A549 treated with Hydrocortisone at 1 μM for 4 hours (cell line): ENCODE measurements around the gene RUNDC3A. TPM values are rescaled to one million over a fixed set of nuclear protein-coding genes. Genes with fewer than 3 reads are reported as not detected.

Source experiments
- total RNA-seq: library from RNA; stranded (reverse); fragments of 200-300 nt; extraction: Qiagen RNA extraction; gene quantifications from 5 replicates; pipeline ENCODE4 v1.2.3, GENCODE V29; 2022

RUNDC3A gene
- 0.48 to 1.2 TPM (median 0.81 TPM) in 5 replicates for total RNA-seq

GRCh38 chr17:44308320-44308818 is at the start of gene RUNDC3A:
TSS of gene RUNDC3A (plus strand) at chr17:44308601. CDS start at chr17:44308833, 232 bp downstream.

GRCh38 chr17:44267818-44268490 is 40.4 kb upstream of the RUNDC3A start, which contains the start of gene SLC4A1:
TSS of gene SLC4A1 (minus strand) at chr17:44268135. CDS start at chr17:44262866, 5,269 bp downstream.

GRCh38 chr17:44324571-44325275 is 16.3 kb downstream of the RUNDC3A start, which contains the start of gene SLC25A39:
TSS of gene SLC25A39 (minus strand) at chr17:44324823. CDS start at chr17:44323562, 1,261 bp downstream.

GRCh38 chr17:44344939-44345453 is 36.6 kb downstream of the RUNDC3A start, which contains the start of gene GRN:
TSS of gene GRN (plus strand) at chr17:44345302. CDS start at chr17:44349165, 3,863 bp downstream.

GRCh38 chr17:44363613-44364159 is 55.3 kb downstream of the RUNDC3A start, which contains the start of gene FAM171A2:
TSS of gene FAM171A2 (minus strand) at chr17:44363853. CDS start at chr17:44363714, 139 bp downstream.

Other genes with a start within 250 kb of the RUNDC3A start
- 46.9 to 53.4 TPM (median 50.5 TPM) in 5 replicates for gene LSM12, start 241.9 kb upstream of the RUNDC3A start, total RNA-seq
- gene G6PC3, start 237.9 kb upstream of the RUNDC3A start, total RNA-seq: 121 to 161 TPM (median 158 TPM) in 5 replicates
- 13.1 to 15.3 TPM (median 15.1 TPM) in 5 replicates for gene HDAC5, start 185.0 kb upstream of the RUNDC3A start, total RNA-seq
- gene HROB, start 166.7 kb upstream of the RUNDC3A start, total RNA-seq: 9.7 to 11.4 TPM (median 10.5 TPM) in 5 replicates
- gene ASB16, start 137.9 kb upstream of the RUNDC3A start, total RNA-seq: 0.07 to 0.13 TPM (median 0.12 TPM) in 3 of 5 replicates, not detected in the others
- 40.1 to 44.4 TPM (median 41.7 TPM) in 5 replicates for gene TMUB2, start 121.6 kb upstream of the RUNDC3A start, total RNA-seq
- 60.4 to 70.2 TPM (median 65.6 TPM) in 5 replicates for gene ATXN7L3, start 108.7 kb upstream of the RUNDC3A start, total RNA-seq
- gene UBTF, start 88.9 kb upstream of the RUNDC3A start, total RNA-seq: 86.3 to 105 TPM (median 89.9 TPM) in 5 replicates
- not detected in 5 replicates for gene SLC4A1, start 40.5 kb upstream of the RUNDC3A start, total RNA-seq
- gene SLC25A39, start 16.2 kb downstream of the RUNDC3A start, total RNA-seq: 156 to 206 TPM (median 192 TPM) in 5 replicates
- 211 to 248 TPM (median 223 TPM) in 5 replicates for gene GRN, start 36.7 kb downstream of the RUNDC3A start, total RNA-seq
- gene FAM171A2, start 55.3 kb downstream of the RUNDC3A start, total RNA-seq: 2.3 to 4.3 TPM (median 3.0 TPM) in 5 replicates
- 1.2 to 1.9 TPM (median 1.6 TPM) in 5 replicates for gene ITGA2B, start 81.0 kb downstream of the RUNDC3A start, total RNA-seq
- 16.0 to 26.4 TPM (median 21.7 TPM) in 5 replicates for gene GPATCH8, start 194.8 kb downstream of the RUNDC3A start, total RNA-seq
- 26.3 to 36.5 TPM (median 32.4 TPM) in 5 replicates for gene FZD2, start 248.9 kb downstream of the RUNDC3A start, total RNA-seq